Keratinocyte (primary cell): ENCODE measurements around the gene EEF2K. TPM values are rescaled to one million over a fixed set of nuclear protein-coding genes. Genes with fewer than 3 reads are reported as not detected.

Experiments
- DNase-seq: peaks from one replicate; pipeline ENCODE4 v3.0.0-alpha.2; 2011; ENCODE audit warnings: low read depth, missing footprints, low spot score
- FAIRE-seq: peaks from 2 replicates; lab custom pipeline; 2011; peaks lifted over from hg19 to GRCh38; lab: Jason Lieb, UNC
- H2AFZ ChIP-seq: 2 replicates; pipeline ENCODE4 v1.6.0; 2012; ENCODE audit warnings: low read length, control low read depth, inconsistent platforms; ENCODE audit not compliant: control insufficient read depth
- H3K27ac ChIP-seq: 2 replicates; pipeline ENCODE4 v1.5.1; 2011; ENCODE audit warnings: low read length; ENCODE audit not compliant: control insufficient read depth, insufficient read depth
- H3K27me3 ChIP-seq: 3 replicates; pipeline ENCODE4 v1.6.0; 2011; ENCODE audit warnings: low read length; ENCODE audit not compliant: control insufficient read depth, insufficient read depth; ENCODE audit errors: extremely low read depth
- H3K36me3 ChIP-seq, 2 experiments: 2 replicates in 1 of 2; 3 replicates in 1 of 2; pipeline ENCODE4 v1.5.1; 2011; ENCODE audit warnings: low read length in 2 of 2, mild to moderate bottlenecking in 1 of 2; ENCODE audit not compliant: control insufficient read depth in 2 of 2, insufficient read depth in 2 of 2; ENCODE audit errors: extremely low read depth in 1 of 2
- H3K4me1 ChIP-seq: 3 replicates; pipeline ENCODE4 v1.5.1; 2011; ENCODE audit warnings: low read length; ENCODE audit not compliant: control insufficient read depth, insufficient read depth; ENCODE audit errors: extremely low read depth
- H3K4me2 ChIP-seq: 3 replicates; pipeline ENCODE4 v1.6.0; 2011; ENCODE audit warnings: low read depth, low read length; ENCODE audit not compliant: control insufficient read depth, insufficient read depth; ENCODE audit errors: extremely low read depth
- H3K4me3 ChIP-seq, 3 experiments: fragments of 200-600 bp in 1 of 3; sonication (generic) in 1 of 3; 2 replicates in 2 of 3; 3 replicates in 1 of 3; pipeline ENCODE4 v1.5.1; 2011 to 2016; ENCODE audit warnings: low read length in 3 of 3, mild to moderate bottlenecking in 3 of 3, control low read depth in 2 of 3, inconsistent platforms in 1 of 3, low read depth in 1 of 3, mixed read lengths in 1 of 3, mixed run types in 1 of 3, moderate library complexity in 1 of 3; ENCODE audit not compliant: control insufficient read depth in 2 of 3, insufficient read depth in 2 of 3; ENCODE audit errors: extremely low read depth in 1 of 3
- H3K79me2 ChIP-seq: 2 replicates; pipeline ENCODE4 v1.6.0; 2012; ENCODE audit warnings: low read length; ENCODE audit not compliant: control insufficient read depth, insufficient read depth
- H3K9ac ChIP-seq: 3 replicates; pipeline ENCODE4 v1.6.0; 2011; ENCODE audit warnings: low read length; ENCODE audit not compliant: control insufficient read depth, insufficient read depth; ENCODE audit errors: extremely low read depth
- H3K9me1 ChIP-seq: 3 replicates; pipeline ENCODE4 v1.6.0; 2011; ENCODE audit warnings: low read length; ENCODE audit not compliant: control insufficient read depth, insufficient read depth; ENCODE audit errors: extremely low read depth
- H3K9me3 ChIP-seq: 2 replicates; pipeline ENCODE4 v1.5.1; 2012; ENCODE audit warnings: low read depth, low read length; ENCODE audit not compliant: control insufficient read depth
- H4K20me1 ChIP-seq: 3 replicates; pipeline ENCODE4 v1.6.0; 2011; ENCODE audit warnings: low read length; ENCODE audit not compliant: control insufficient read depth, insufficient read depth; ENCODE audit errors: extremely low read depth
- EZH2 ChIP-seq: IDR thresholded peaks from one replicate; pipeline ENCODE4 v1.6.1; 2012; ENCODE audit warnings: inconsistent platforms, mild to moderate bottlenecking, low read length, moderate library complexity
- dilution Hi-C: fragments of 300-500 bp; cut with MboI; formaldehyde crosslinking; loops from one replicate; pipeline ENCODE4 v1.7.0; 2020; ENCODE audit warnings: low sequenced_read_pairs; ENCODE audit not compliant: extremely low pct_ligation_motif_present
- polyA plus RNA-seq, 5 experiments: library from polyadenylated mRNA; depleted of rRNA in 3 of 5; stranded (reverse) in 3 of 5; stranded (forward) in 1 of 5; unstranded in 1 of 5; fragments of >200 nt; gene quantifications; 1 replicate in 1 of 5; 2 replicates in 3 of 5; 3 replicates in 1 of 5; pipeline versions ENCODE4 v1.2.1 to v1.2.3, GENCODE V29; 2011 to 2012; ENCODE audit warnings: missing spikeins in 2 of 5, low read depth in 1 of 5, low replicate concordance in 1 of 5
- TF ChIP-seq, protein P1 (sequence below), 3 experiments: IDR thresholded peaks in 1 of 3; conservative IDR thresholded peaks in 1 of 3; optimal IDR thresholded peaks in 1 of 3; 2 replicates in 2 of 3; 3 replicates in 1 of 3; pipeline versions ENCODE3 to v1.5.1; 2011; ENCODE audit warnings: low read length in 3 of 3, mild to moderate bottlenecking in 3 of 3, moderate library complexity in 2 of 3, control low read depth in 1 of 3, inconsistent platforms in 1 of 3; ENCODE audit not compliant: insufficient read depth in 2 of 3; ENCODE audit errors: extremely low read depth in 1 of 3

EEF2K gene
- polyA plus RNA-seq, 1 donor (not counting 4 experiments of a cell fraction or from before 2014, with no cell fraction given), result 7.3 TPM

GRCh38 chr16:22274916-22275315 lies 68.8 kb downstream of the EEF2K start:
- no peaks in the 10 kb centered on the region for H3K9me1 ChIP-seq
- no peak overlapping the region for H2AFZ ChIP-seq
- no peak overlapping the region for H3K9ac ChIP-seq
- H3K4me1 ChIP-seq, result no peaks in the 10 kb centered on the region
- dilution Hi-C loops, result no loop called here
- FAIRE-seq (no peak), DNase-seq (no peak)
- H4K20me1 ChIP-seq, result no peaks in the 10 kb centered on the region
- H3K27me3 ChIP-seq, result no peaks in the 10 kb centered on the region
- no peak overlapping the region for H3K4me3 ChIP-seq
- no peak overlapping the region for H3K4me2 ChIP-seq
- H3K27ac ChIP-seq, result no peak overlapping the region
- TF ChIP-seq, protein P1, sequence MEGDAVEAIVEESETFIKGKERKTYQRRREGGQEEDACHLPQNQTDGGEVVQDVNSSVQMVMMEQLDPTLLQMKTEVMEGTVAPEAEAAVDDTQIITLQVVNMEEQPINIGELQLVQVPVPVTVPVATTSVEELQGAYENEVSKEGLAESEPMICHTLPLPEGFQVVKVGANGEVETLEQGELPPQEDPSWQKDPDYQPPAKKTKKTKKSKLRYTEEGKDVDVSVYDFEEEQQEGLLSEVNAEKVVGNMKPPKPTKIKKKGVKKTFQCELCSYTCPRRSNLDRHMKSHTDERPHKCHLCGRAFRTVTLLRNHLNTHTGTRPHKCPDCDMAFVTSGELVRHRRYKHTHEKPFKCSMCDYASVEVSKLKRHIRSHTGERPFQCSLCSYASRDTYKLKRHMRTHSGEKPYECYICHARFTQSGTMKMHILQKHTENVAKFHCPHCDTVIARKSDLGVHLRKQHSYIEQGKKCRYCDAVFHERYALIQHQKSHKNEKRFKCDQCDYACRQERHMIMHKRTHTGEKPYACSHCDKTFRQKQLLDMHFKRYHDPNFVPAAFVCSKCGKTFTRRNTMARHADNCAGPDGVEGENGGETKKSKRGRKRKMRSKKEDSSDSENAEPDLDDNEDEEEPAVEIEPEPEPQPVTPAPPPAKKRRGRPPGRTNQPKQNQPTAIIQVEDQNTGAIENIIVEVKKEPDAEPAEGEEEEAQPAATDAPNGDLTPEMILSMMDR (optimal IDR thresholded peaks at IDR 0.05 in 1 of 3, IDR thresholded peaks at IDR 0.05 in 1 of 3, conservative IDR thresholded peaks at IDR 0.05 in 1 of 3; ENCODE audit: extremely low read depth in 1 of 3, insufficient read depth in 2 of 3, low read length in 3 of 3), result no peak
- no peak for TF ChIP-seq EZH2
- no peaks in the 10 kb centered on the region for H3K9me3 ChIP-seq
- H3K36me3 ChIP-seq, result peaks cover 11 to 15% of the 10 kb centered on the region in 2 experiments
- no peaks in the 10 kb centered on the region for H3K79me2 ChIP-seq

- no peak overlapping the region for H3K4me3 ChIP-seq
- no peak overlapping the region for H3K4me2 ChIP-seq
- H3K27ac ChIP-seq, result no peak overlapping the region
- FAIRE-seq (no peak), DNase-seq (no peak)
- H3K9ac ChIP-seq, result no peak overlapping the region
- H3K79me2 ChIP-seq, result no peaks in the 10 kb centered on the region
- no peak overlapping the region for H2AFZ ChIP-seq
- no peaks in the 10 kb centered on the region for H3K9me3 ChIP-seq
- H4K20me1 ChIP-seq, result no peaks in the 10 kb centered on the region
- H3K27me3 ChIP-seq, result no peaks in the 10 kb centered on the region
- H3K9me1 ChIP-seq, result no peaks in the 10 kb centered on the region
- peaks cover 9 to 11% of the 10 kb centered on the region in 2 experiments for H3K36me3 ChIP-seq
- H3K4me1 ChIP-seq, result no peaks in the 10 kb centered on the region
- dilution Hi-C loops, result no loop called here
- TF ChIP-seq, protein P1 (optimal IDR thresholded peaks at IDR 0.05 in 1 of 3, IDR thresholded peaks at IDR 0.05 in 1 of 3, conservative IDR thresholded peaks at IDR 0.05 in 1 of 3; ENCODE audit: extremely low read depth in 1 of 3, insufficient read depth in 2 of 3, low read length in 3 of 3), result no peak
- TF ChIP-seq EZH2, result no peak
Observed at GRCh38 chr16:22278441-22279230, 72.6 kb downstream of the EEF2K start.
